Measurements from ENCODE around the gene RAB7B.

GRCh38 chr1:205993068-205993467, 10.1 kb downstream of the RAB7B start:
- TF ChIP-seq CTCF (IDR thresholded peaks at IDR 0.05) (no peak), POLR2A (IDR thresholded peaks at IDR 0.05) (no peak)
